Brain microvascular endothelial cell (primary cell): ENCODE results near the gene AMD1.

Experiments
- DNase-seq: peaks from one replicate; pipeline ENCODE4 v3.0.0-alpha.2; 2020
- H3K27ac ChIP-seq: fragments of 250-450 bp; sonication (Bioruptor Pico); 2 replicates; pipeline ENCODE4 v1.5.1; 2020; ENCODE audit warnings: mild to moderate bottlenecking, moderate library complexity
- H3K27me3 ChIP-seq: fragments of 250-450 bp; sonication (Bioruptor Pico); replicated peaks from 2 replicates; pipeline ENCODE4 v1.5.1; 2020; ENCODE audit warnings: mild to moderate bottlenecking
- H3K36me3 ChIP-seq: fragments of 250-450 bp; sonication (Bioruptor Pico); replicated peaks from 2 replicates; pipeline ENCODE4 v1.5.1; 2020; ENCODE audit warnings: mild to moderate bottlenecking
- H3K4me3 ChIP-seq: 2 replicates; pipeline ENCODE4 v1.5.1; 2011; ENCODE audit warnings: low read depth, mild to moderate bottlenecking, control low read depth, low read length, moderate library complexity
- CTCF ChIP-seq: IDR thresholded peaks from 2 replicates; pipeline ENCODE4 v1.5.1; 2011; ENCODE audit warnings: low read depth, mild to moderate bottlenecking, moderate library complexity, low read length, control low read depth, inconsistent platforms; ENCODE audit errors: missing control alignments
- in situ Hi-C: cut with HindIII; loops from 2 replicates; pipeline ENCODE4 v1.10.0; 2017; ENCODE audit warnings: low sequenced_read_pairs, low pct_ligation_motif_present

Gene AMD1

DNA sequence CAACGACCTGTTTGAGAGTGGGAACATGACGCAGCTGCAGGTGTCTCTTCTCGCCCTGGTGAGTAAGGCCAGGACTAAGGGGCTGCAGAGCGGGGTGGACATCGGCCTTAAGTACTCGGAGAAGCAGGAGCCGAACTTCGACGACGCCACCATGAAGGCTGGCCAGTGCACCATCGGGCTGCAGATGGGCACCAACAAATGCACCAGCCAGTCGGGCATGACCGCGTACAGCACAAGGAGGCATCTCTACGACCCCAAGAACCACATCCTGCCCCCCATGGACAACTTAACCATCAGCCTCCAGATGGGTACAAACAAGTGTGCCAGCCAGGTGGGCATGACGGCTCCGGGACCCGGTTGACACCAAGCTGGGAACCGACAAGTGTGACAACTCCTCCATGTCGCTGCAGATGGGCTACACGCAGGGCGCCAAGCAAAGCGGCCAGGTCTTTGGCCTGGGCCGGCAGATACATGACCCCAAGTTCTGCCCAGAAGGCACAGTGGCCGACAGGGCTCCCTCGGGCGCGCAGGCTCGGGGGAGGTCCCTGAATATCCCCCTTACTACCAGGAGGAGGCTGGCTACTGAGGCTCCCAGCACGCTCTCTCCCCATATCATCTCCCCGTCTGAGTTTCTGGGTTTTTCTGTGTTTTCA is 15.9 kb upstream of the AMD1 start:
- H3K27ac ChIP-seq = no peak overlapping the region
- H3K27me3 ChIP-seq = no peaks in the 10 kb centered on the region
- no peak overlapping the region for H3K4me3 ChIP-seq
- H3K36me3 ChIP-seq = no peaks in the 10 kb centered on the region
- in situ Hi-C loops = no loop called here
- no peak for TF ChIP-seq CTCF
- DNase-seq = no peak

DNA sequence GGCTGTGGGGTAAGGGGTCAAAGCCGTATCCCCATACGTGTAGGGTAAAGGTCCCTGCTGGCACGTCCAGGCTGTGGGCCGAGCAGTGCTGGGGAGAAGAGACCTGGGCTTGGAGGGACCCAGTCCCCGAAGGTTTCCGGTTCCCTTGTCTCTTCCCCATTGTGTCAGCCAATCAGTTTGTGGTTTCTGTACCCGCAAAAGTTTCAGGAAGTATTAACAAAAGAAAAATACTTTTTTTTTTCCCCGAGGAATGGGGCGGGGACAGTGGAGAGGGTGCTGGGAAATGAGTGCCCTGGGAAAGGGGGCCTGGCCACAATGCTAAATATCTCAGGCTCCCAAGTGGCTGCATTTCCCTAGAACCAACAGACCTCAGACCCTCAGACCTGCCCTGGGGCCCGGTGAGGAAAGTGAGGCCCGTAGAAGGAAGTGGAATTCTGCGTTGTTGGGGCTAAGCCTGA is 15.2 kb upstream of the AMD1 start:
- in situ Hi-C loops = no loop called here
- no peak overlapping the region for H3K4me3 ChIP-seq
- no peaks in the 10 kb centered on the region for H3K27me3 ChIP-seq
- no peak overlapping the region for H3K27ac ChIP-seq
- no peaks in the 10 kb centered on the region for H3K36me3 ChIP-seq
- no peak for DNase-seq
- TF ChIP-seq CTCF = no peak

GRCh38 chr6:110864824-110865223 is 9.8 kb upstream of the AMD1 start:
- H3K36me3 ChIP-seq = no peaks in the 10 kb centered on the region

GRCh38 chr6:110874880-110875547 is 429 bp downstream of the AMD1 start:
- in situ Hi-C loops = no loop called here
- peak overlapping the region; percentile 66 for H3K27ac ChIP-seq
- H3K4me3 ChIP-seq = peak overlapping the region; percentile 90
- no peak for DNase-seq
- H3K27me3 ChIP-seq = no peaks in the 10 kb centered on the region
- H3K36me3 ChIP-seq = peaks cover 2% of the 10 kb centered on the region
- no peak for TF ChIP-seq CTCF

More at GRCh38 chr6:110864824-110865223, 9.8 kb upstream of the AMD1 start:
- DNase-seq = no peak
- no peak for TF ChIP-seq CTCF
- Histone ChIP-seq H3K27me3 (no peaks in the 10 kb centered on the region), H3K4me3 (no peak overlapping the region), H3K27ac (no peak overlapping the region)
- in situ Hi-C loops = no loop called here

DNA sequence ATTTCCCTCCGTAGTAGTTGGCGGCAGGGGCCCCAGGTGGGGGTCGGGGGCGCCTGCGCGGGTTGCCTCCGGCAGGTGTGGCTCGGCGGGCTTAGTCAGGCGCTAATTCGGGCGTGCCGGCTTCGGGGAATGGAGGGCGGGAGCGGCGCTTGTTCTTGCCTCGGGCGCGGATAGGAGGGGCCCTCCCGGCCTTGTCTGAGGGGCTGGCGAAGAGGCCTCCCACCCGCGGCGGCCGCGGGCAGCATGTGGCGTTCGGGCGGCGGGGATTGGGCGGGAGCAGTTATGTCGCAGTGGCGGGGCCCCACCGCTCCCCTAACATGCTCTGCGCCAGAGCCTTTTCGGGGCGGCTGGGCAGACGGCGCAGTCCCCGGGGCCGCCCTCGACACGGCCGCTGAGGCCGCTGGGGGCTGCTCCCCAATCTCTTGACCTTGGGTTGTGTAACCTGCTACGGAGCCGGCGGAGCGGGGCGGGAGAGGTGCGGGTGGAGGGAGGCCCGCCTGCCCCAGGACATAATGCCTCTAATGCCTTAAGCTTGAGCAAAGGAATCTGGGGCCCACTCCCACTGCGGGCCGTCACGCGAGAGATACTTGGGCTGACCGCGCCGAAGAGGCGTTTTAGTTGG is 1.1 kb downstream of the AMD1 start:
- DNase-seq = no peak
- in situ Hi-C loops = no loop called here
- TF ChIP-seq CTCF = no peak
- Histone ChIP-seq H3K27ac (peak overlapping the region; percentile 66), H3K36me3 (peaks cover 2% of the 10 kb centered on the region), H3K27me3 (no peaks in the 10 kb centered on the region), H3K4me3 (peak overlapping the region; percentile 90)
